Esophagus muscularis mucosa (tissue), 4 donors: ENCODE data around the gene MGLL. TPM values are rescaled to one million over a fixed set of nuclear protein-coding genes. Genes with fewer than 3 reads are reported as not detected.
A peak's percentile ranks its signal among the peaks of the same experiment; 100 is the strongest.

Experiments used
- DNase-seq: peaks from one replicate; pipeline ENCODE4 v3.0.0-alpha.2; 2017; ENCODE audit errors: extremely low spot score
- H3K27ac ChIP-seq, 4 donors: fragments of 200-600 bp; sonication (generic); replicated peaks in 1 of 4; 1 replicate in 3 of 4; 2 replicates in 1 of 4; pipeline ENCODE4 v1.5.1; 2016 to 2019; ENCODE audit warnings: mild to moderate bottlenecking in 1 of 4
- H3K27me3 ChIP-seq, 4 donors: fragments of 200-600 bp; sonication (generic); one replicate each; pipeline versions ENCODE4 v1.5.1 to v1.6.0; 2016 to 2019
- H3K36me3 ChIP-seq, 4 donors: fragments of 200-600 bp; sonication (generic); one replicate each; pipeline ENCODE4 v1.5.1; 2016 to 2019
- H3K4me1 ChIP-seq, 4 donors: fragments of 200-600 bp; sonication (generic); one replicate each; pipeline ENCODE4 v1.5.1; 2016 to 2019
- H3K4me3 ChIP-seq, 4 donors: fragments of 200-600 bp; sonication (generic); 1 replicate in 2 of 4; 2 replicates in 2 of 4; pipeline ENCODE4 v1.5.1; 2016 to 2019; ENCODE audit warnings: mild to moderate bottlenecking in 4 of 4, moderate library complexity in 1 of 4
- H3K9me3 ChIP-seq, 4 donors: fragments of 200-600 bp; sonication (generic); 1 replicate in 3 of 4; 2 replicates in 1 of 4; pipeline ENCODE4 v1.5.1; 2016 to 2019
- EP300 ChIP-seq: sonication (generic); formaldehyde crosslinking; IDR thresholded peaks from one replicate; pipeline ENCODE4 v1.6.1; 2017; ENCODE audit warnings: antibody characterized with exemption
- POLR2A ChIP-seq: fragments of 450-650 bp; IDR thresholded peaks from one replicate; pipeline ENCODE4 v1.6.1; 2017; ENCODE audit warnings: antibody characterized with exemption, moderate library complexity, mild to moderate bottlenecking, low read depth
- POLR2AphosphoS5 ChIP-seq, 2 donors: sonication (generic); formaldehyde crosslinking; IDR thresholded peaks; one replicate each; pipeline ENCODE4 v1.6.1; 2017; ENCODE audit warnings: antibody characterized with exemption in 2 of 2
- WGBS: methylation state at CpG from one replicate; pipeline ENCODE4 v1.1.5; 2018; 5-methylcytosine and 5-hydroxymethylcytosine counted together
- intact Hi-C: fragments of 100-400 bp; cut with DNase I; formaldehyde crosslinking; loops from one replicate; pipeline ENCODE4 v1.15.1; 2023
- total RNA-seq, 4 donors: library from RNA; depleted of rRNA; stranded (reverse); fragments of >200 nt; gene quantifications; one replicate each; pipeline versions ENCODE4 v1.1.0 to v1.2.1, GENCODE V29; 2016
- TF ChIP-seq, protein P1 (sequence below), 3 experiments: fragments of 200-600 bp in 2 of 3; fragments of 450-650 bp in 1 of 3; sonication (generic) in 2 of 3; IDR thresholded peaks; one replicate each; pipeline ENCODE4 v1.5.1; 2017 to 2019; ENCODE audit warnings: antibody characterized with exemption in 3 of 3, mild to moderate bottlenecking in 2 of 3, moderate library complexity in 1 of 3

Gene MGLL
- total RNA-seq, 4 donors from 2014 or later, result 56.5 to 155 (median 80.7) TPM

DNA sequence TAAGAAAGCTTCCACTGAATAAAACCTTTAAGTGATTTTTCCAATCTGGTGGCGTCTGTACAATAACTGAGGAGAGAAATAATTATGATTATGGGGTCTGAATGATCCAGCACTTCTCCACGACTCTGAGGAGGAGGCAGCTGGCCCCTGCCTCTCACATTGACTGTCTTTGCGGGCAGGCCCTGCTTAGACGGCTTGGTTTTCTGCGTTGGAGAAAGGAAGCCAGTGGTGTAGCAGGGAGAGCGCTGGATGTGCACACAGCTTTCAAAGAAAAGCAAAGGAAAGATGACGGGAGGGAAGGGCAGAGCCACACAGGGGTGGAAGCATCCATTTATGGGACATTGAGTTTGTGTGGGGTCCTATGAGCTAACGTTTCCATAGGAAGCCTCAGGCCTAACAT, 62.5 kb downstream of the MGLL start:
- DNase-seq, result no peak
- TF ChIP-seq POLR2A (no peak), EP300 (no peak), POLR2AphosphoS5 (IDR thresholded peaks at IDR 0.05) (no peak)
- TF ChIP-seq, protein P1, sequence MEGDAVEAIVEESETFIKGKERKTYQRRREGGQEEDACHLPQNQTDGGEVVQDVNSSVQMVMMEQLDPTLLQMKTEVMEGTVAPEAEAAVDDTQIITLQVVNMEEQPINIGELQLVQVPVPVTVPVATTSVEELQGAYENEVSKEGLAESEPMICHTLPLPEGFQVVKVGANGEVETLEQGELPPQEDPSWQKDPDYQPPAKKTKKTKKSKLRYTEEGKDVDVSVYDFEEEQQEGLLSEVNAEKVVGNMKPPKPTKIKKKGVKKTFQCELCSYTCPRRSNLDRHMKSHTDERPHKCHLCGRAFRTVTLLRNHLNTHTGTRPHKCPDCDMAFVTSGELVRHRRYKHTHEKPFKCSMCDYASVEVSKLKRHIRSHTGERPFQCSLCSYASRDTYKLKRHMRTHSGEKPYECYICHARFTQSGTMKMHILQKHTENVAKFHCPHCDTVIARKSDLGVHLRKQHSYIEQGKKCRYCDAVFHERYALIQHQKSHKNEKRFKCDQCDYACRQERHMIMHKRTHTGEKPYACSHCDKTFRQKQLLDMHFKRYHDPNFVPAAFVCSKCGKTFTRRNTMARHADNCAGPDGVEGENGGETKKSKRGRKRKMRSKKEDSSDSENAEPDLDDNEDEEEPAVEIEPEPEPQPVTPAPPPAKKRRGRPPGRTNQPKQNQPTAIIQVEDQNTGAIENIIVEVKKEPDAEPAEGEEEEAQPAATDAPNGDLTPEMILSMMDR (IDR thresholded peaks at IDR 0.05), result no peak
- Histone ChIP-seq H3K4me3 (no peak overlapping the region), H3K36me3 (no peaks in the 10 kb centered on the region), H3K27me3 (no peaks in the 10 kb centered on the region), H3K4me1 (peaks cover 47 to 62% (median 54%) of the 10 kb centered on the region in 4 donors), H3K9me3 (no peaks in the 10 kb centered on the region), H3K27ac (peak overlapping the region; percentile 62 to 78 (median 70))
- 51% methylated on average over 8 of the region's 8 CpGs for WGBS
- intact Hi-C loops, result loop anchor here (10.0 kb wide), 1 partner anchor 65 kb away; no protein-coding TSS in a partner anchor

DNA sequence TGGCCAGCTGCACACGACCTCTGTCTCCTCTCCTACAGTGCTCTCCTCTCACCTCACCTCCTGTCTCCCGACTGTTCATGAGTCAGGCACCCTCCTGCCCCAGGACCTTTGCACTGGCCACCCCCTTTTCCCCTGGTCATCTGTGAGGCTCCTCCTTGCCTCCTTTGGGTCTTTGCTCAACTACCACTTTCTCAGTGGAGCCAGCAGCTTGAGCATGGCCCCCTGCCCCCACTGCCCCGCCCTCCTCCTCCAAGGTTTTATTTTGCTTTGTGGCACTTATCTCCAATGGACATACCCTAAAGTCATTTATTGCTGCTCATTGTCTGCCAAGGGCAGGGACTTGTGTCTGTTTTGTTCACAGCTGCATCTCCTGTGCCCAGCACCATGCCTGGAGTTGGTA, 64.3 kb downstream of the MGLL start:
- DNase-seq, result no peak
- no peaks in the 10 kb centered on the region for H3K36me3 ChIP-seq
- no peak for TF ChIP-seq POLR2AphosphoS5 (IDR thresholded peaks at IDR 0.05)
- TF ChIP-seq, protein P1 (IDR thresholded peaks at IDR 0.05), result no peak
- H3K27ac ChIP-seq, result no peak overlapping the region
- intact Hi-C loops, result no loop called here
- no peaks in the 10 kb centered on the region for H3K9me3 ChIP-seq
- no peaks in the 10 kb centered on the region for H3K27me3 ChIP-seq
- no peak overlapping the region for H3K4me3 ChIP-seq
- H3K4me1 ChIP-seq, result peaks cover 36 to 44% (median 38%) of the 10 kb centered on the region in 4 donors
- WGBS, result 89% methylated on average over 3 of the region's 3 CpGs

GRCh38 chr3:127755305-127755681, 67.0 kb downstream of the MGLL start:
- no peaks in the 10 kb centered on the region for H3K9me3 ChIP-seq
- H3K4me3 ChIP-seq, result no peak overlapping the region
- no peak overlapping the region for H3K27ac ChIP-seq
- no peak for DNase-seq
- intact Hi-C loops, result no loop called here
- H3K36me3 ChIP-seq, result no peaks in the 10 kb centered on the region
- peaks cover 17 to 27% (median 25%) of the 10 kb centered on the region in 4 donors for H3K4me1 ChIP-seq
- no peaks in the 10 kb centered on the region for H3K27me3 ChIP-seq
- 91% methylated on average over 12 of the region's 12 CpGs for WGBS
- TF ChIP-seq EP300 (no peak), POLR2AphosphoS5 (IDR thresholded peaks at IDR 0.05) (no peak), POLR2A (no peak)
- TF ChIP-seq, protein P1 (IDR thresholded peaks at IDR 0.05), result no peak

DNA sequence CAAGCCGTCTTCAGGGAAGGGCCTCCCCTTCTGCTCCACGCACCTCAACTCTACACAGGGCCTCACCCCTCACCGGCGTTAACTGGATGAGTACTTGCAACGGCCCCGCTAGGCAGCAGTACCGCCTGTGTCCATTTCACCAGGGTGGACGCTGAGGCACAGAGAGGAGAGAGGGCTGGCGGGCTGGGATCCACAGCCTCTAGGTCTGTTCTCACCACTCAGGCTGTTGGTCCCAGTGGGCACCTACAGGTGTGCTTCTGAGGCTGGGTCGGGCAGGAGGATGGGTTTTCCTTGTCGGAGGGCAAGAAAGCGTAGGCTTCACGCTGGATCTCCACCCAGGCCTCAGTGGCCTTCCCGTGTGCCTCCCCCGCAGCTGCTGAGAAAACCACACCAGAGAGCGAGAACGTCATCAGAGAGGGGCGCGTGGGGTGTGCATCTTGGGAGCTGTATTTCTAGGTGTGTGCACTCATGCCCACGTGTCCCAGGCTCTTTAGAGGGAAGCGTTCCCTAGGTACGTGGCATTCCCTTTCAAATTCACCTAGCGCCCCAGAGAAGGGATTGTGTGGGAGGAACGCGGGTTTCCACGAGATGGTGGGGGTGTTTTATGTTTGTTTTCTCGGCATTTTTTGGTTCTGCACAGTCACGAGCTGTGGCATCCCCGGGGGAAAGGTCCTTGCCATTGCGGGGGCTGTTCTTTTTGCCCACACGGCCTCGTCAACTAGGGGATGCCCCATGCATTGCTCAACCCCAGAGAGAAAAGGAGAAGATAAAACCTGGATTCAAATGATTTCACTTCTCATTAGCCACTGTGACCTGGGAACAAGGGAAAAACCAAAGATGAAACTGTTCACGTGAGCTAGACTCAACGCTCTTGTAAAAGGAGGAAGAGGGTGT, 67.7 kb downstream of the MGLL start:
- Histone ChIP-seq H3K9me3 (no peaks in the 10 kb centered on the region), H3K27ac (no peak overlapping the region), H3K4me1 (peaks cover 16 to 30% (median 26%) of the 10 kb centered on the region in 4 donors), H3K27me3 (no peaks in the 10 kb centered on the region), H3K36me3 (no peaks in the 10 kb centered on the region), H3K4me3 (no peak overlapping the region)
- TF ChIP-seq EP300 (no peak), POLR2AphosphoS5 (IDR thresholded peaks at IDR 0.05) (no peak), POLR2A (no peak)
- TF ChIP-seq, protein P1 (IDR thresholded peaks at IDR 0.05), result no peak
- DNase-seq, result no peak
- intact Hi-C loops, result no loop called here
- 83% methylated on average over 34 of the region's 34 CpGs for WGBS
